ENCODE measurements around the gene KANSL1L.

The KANSL1L gene, protein sequence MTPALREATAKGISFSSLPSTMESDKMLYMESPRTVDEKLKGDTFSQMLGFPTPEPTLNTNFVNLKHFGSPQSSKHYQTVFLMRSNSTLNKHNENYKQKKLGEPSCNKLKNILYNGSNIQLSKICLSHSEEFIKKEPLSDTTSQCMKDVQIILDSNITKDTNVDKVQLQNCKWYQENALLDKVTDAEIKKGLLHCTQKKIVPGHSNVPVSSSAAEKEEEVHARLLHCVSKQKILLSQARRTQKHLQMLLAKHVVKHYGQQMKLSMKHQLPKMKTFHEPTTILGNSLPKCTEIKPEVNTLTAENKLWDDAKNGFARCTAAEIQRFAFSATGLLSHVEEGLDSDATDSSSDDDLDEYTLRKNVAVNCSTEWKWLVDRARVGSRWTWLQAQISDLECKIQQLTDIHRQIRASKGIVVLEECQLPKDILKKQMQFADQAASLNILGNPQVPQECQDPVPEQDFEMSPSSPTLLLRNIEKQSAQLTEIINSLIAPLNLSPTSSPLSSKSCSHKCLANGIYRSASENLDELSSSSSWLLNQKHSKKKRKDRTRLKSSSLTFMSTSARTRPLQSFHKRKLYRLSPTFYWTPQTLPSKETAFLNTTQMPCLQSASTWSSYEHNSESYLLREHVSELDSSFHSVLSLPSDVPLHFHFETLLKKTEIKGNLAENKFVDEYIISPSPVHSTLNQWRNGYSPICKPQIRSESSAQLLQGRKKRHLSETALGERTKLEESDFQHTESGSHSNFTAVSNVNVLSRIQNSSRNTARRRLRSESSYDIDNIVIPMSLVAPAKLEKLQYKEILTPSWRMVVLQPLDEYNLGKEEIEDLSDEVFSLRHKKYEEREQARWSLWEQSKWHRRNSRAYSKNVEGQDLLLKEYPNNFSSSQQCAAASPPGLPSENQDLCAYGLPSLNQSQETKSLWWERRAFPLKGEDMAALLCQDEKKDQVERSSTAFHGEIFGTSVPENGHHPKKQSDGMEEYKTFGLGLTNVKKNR

GRCh38 chr2:210171309-210172218, at the start of gene KANSL1L:
TSS of gene KANSL1L (minus strand) at chr2:210171409. CDS start at chr2:210154582, 16,827 bp downstream.
- Histone ChIP-seq H3K9ac (ENCODE audit: low read length) (peak within 1 kb of the TSS; percentile 100), H3F3A (ENCODE audit: insufficient read depth, low read length) (no peaks in the 10 kb centered on the region), H3K4me3 (ENCODE audit: low read depth, low read length, poor library complexity, severe bottlenecking) (peak within 1 kb of the TSS; percentile 85), H3K36me3 (ENCODE audit: insufficient read depth, low read length) (no peaks in the 10 kb centered on the region), H2AFZ (ENCODE audit: low read length) (peak within 1 kb of the TSS; percentile 71; the same call in 1 of the 2 replicates), H3K27me3 (ENCODE audit: insufficient read depth, low read length) (no peaks in the 10 kb centered on the region), H3K27ac (ENCODE audit: low read depth, low read length, poor library complexity, severe bottlenecking) (peak within 1 kb of the TSS; percentile 100), H3K79me2 (ENCODE audit: insufficient read depth, low read length) (peaks cover 43% of the 10 kb centered on the region), H3K4me2 (ENCODE audit: low read length) (peak within 1 kb of the TSS; percentile 100), H4K20me1 (ENCODE audit: insufficient read depth, low read length) (no peaks in the 10 kb centered on the region), H3K9me2 (ENCODE audit: low read depth, low read length) (no peaks in the 10 kb centered on the region), H3K4me1 (ENCODE audit: insufficient read depth, low read length, severe bottlenecking) (peaks cover 45% of the 10 kb centered on the region), H3K9me3 (ENCODE audit: low read length) (no peaks in the 10 kb centered on the region)
- no peak for TF ChIP-seq CTCF (IDR thresholded peaks at IDR 0.05; ENCODE audit: low read length)

- Histone ChIP-seq H3K4me3 (ENCODE audit: low read depth, low read length, poor library complexity, severe bottlenecking) (no peak overlapping the region), H3K9ac (ENCODE audit: low read length) (no peak overlapping the region), H2AFZ (ENCODE audit: low read length) (no peak overlapping the region), H3K36me3 (ENCODE audit: insufficient read depth, low read length) (no peaks in the 10 kb centered on the region), H3K27me3 (ENCODE audit: insufficient read depth, low read length) (no peaks in the 10 kb centered on the region), H3K79me2 (ENCODE audit: insufficient read depth, low read length) (no peaks in the 10 kb centered on the region), H3K9me3 (ENCODE audit: low read length) (no peaks in the 10 kb centered on the region), H3K9me2 (ENCODE audit: low read depth, low read length) (no peaks in the 10 kb centered on the region), H3K4me1 (ENCODE audit: insufficient read depth, low read length, severe bottlenecking) (no peaks in the 10 kb centered on the region), H3K27ac (ENCODE audit: low read depth, low read length, poor library complexity, severe bottlenecking) (no peak overlapping the region), H4K20me1 (ENCODE audit: insufficient read depth, low read length) (no peaks in the 10 kb centered on the region), H3F3A (ENCODE audit: insufficient read depth, low read length) (no peaks in the 10 kb centered on the region), H3K4me2 (ENCODE audit: low read length) (no peak overlapping the region)
- TF ChIP-seq EZH2 (IDR thresholded peaks at IDR 0.05; ENCODE audit: borderline replicate concordance, low read length): no peak
- no peak for TF ChIP-seq CTCF (IDR thresholded peaks at IDR 0.05; ENCODE audit: low read length)
Observed at GRCh38 chr2:210215120-210215519, 43.9 kb upstream of the KANSL1L start.

DNA sequence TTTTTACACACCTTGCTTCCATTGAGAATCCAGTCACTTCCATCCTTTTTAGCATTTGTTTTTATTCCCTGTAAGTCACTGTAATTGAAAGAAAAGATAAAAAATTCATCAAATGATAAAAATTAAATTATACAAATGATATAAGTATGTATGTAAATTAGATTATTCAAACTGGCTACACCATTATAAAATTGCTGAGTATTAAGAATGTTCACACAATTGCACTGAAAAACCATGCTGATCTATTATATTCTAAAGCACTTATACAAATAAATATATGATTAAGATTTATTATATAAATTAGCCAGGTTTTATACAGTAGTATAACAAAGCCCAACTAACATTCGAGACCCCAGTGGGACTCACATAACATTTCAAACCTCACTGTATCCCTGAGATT, 39.0 kb upstream of the KANSL1L start:
- Histone ChIP-seq H2AFZ (ENCODE audit: low read length) (no peak overlapping the region), H3K4me1 (ENCODE audit: insufficient read depth, low read length, severe bottlenecking) (no peaks in the 10 kb centered on the region), H3K36me3 (ENCODE audit: insufficient read depth, low read length) (no peaks in the 10 kb centered on the region), H3K4me3 (ENCODE audit: low read depth, low read length, poor library complexity, severe bottlenecking) (no peak overlapping the region), H3F3A (ENCODE audit: insufficient read depth, low read length) (no peaks in the 10 kb centered on the region), H3K9ac (ENCODE audit: low read length) (no peak overlapping the region), H3K4me2 (ENCODE audit: low read length) (no peak overlapping the region), H3K27me3 (ENCODE audit: insufficient read depth, low read length) (no peaks in the 10 kb centered on the region), H3K9me3 (ENCODE audit: low read length) (no peaks in the 10 kb centered on the region), H3K27ac (ENCODE audit: low read depth, low read length, poor library complexity, severe bottlenecking) (no peak overlapping the region), H3K9me2 (ENCODE audit: low read depth, low read length) (no peaks in the 10 kb centered on the region), H4K20me1 (ENCODE audit: insufficient read depth, low read length) (no peaks in the 10 kb centered on the region), H3K79me2 (ENCODE audit: insufficient read depth, low read length) (no peaks in the 10 kb centered on the region)
- TF ChIP-seq EZH2 (IDR thresholded peaks at IDR 0.05; ENCODE audit: borderline replicate concordance, low read length): no peak
- TF ChIP-seq CTCF (IDR thresholded peaks at IDR 0.05; ENCODE audit: low read length): no peak

All from OCI-LY1 (cell line).